Fibroblast of villous mesenchyme (primary cell): Measurements from ENCODE around the gene SLC22A3. TPM values are rescaled to one million over a fixed set of nuclear protein-coding genes. Genes with fewer than 3 reads are reported as not detected.

ENCODE experiments used
- DNase-seq: peaks from one replicate; pipeline ENCODE4 v3.0.0-alpha.2; 2010; ENCODE audit warnings: low read depth
- H3K4me3 ChIP-seq: 2 replicates; pipeline ENCODE4 v1.5.1; 2011; ENCODE audit warnings: low read depth, mild to moderate bottlenecking, low read length
- CTCF ChIP-seq: IDR thresholded peaks from 2 replicates; pipeline ENCODE4 v1.5.1; 2012; ENCODE audit warnings: low read depth, mild to moderate bottlenecking, low read length; ENCODE audit not compliant: insufficient read depth
- total RNA-seq: library from RNA; depleted of rRNA; stranded (reverse); fragments of >200 nt; gene quantifications from 2 replicates; pipeline ENCODE4 v1.2.3, GENCODE V29; 2012

Gene SLC22A3
- total RNA-seq, 1 donor, result 1.3 TPM

- TF ChIP-seq CTCF, result no peak
- H3K4me3 ChIP-seq, result no peak overlapping the region
- DNase-seq, result no peak
These were observed 72.2 kb downstream of the SLC22A3 start for GRCh38 chr6:160420253-160420968.

GRCh38 chr6:160420969-160421556 is 72.9 kb downstream of the SLC22A3 start:
- no peak overlapping the region for H3K4me3 ChIP-seq
- TF ChIP-seq CTCF, result no peak
- no peak for DNase-seq

- no peak overlapping the region for H3K4me3 ChIP-seq
- TF ChIP-seq CTCF, result no peak
- no peak for DNase-seq
These were observed 73.7 kb downstream of the SLC22A3 start for GRCh38 chr6:160421854-160422253.

- no peak overlapping the region for H3K4me3 ChIP-seq
- no peak for TF ChIP-seq CTCF
- no peak for DNase-seq
These were observed 76.1 kb downstream of the SLC22A3 start for GRCh38 chr6:160424256-160424655.

GRCh38 chr6:160426136-160426535 is 78.0 kb downstream of the SLC22A3 start:
- DNase-seq, result peak; percentile 17
- TF ChIP-seq CTCF, result no peak
- H3K4me3 ChIP-seq, result no peak overlapping the region

GRCh38 chr6:160427312-160428068 is 79.3 kb downstream of the SLC22A3 start:
- no peak overlapping the region for H3K4me3 ChIP-seq
- peak; percentile 35 for DNase-seq
- no peak for TF ChIP-seq CTCF
